NCI-H2171 treated with DMSO at 0.1 percent for 48 hours (cell line): ENCODE data around the gene UQCR10.

Source experiments
- DNase-seq: peaks from one replicate; lab custom pipeline; 2025; lab: John Stamatoyannopoulos, UW

The UQCR10 gene

DNA sequence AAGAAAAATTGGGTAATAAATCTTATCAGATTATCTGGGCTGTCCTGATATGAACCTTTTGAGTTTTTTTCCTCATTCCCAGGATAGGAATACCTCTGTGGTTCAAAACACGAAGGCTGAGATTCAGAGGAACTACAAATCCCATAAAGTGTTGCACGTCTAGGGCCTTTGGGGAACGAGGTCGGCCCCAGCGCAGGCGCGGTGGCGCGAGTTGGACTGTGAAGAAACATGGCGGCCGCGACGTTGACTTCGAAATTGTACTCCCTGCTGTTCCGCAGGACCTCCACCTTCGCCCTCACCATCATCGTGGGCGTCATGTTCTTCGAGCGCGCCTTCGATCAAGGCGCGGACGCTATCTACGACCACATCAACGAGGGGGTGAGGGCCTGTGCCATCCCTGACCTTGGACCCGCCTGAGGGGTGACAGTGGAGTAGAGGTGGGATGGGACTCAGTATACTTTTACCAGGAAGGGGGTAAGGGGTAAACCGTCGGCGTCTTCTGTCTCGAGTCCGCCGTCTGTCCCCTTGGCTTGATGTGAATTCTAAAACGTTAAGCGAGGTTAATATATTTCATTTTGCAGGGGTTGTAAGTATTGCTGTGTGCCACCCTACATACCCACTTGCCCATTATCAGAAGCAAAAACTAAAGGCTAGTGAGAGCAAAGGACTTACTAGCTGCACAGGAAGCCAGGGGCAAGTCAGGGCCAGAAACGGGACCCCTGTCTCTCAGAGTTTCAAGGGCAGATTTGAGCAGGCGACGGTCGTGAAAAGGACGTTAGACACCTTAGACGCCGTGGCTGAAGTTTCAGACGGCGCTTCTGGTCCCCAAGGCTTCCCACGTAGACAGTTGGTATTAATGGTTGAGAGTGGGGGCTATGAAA is at the start of gene UQCR10:
UQCR10 (plus strand) TSS at position 199 of the 881 bp plus-strand sequence; CDS start at position 229, 30 bp downstream.
- DNase-seq = peak; percentile 96

DNA sequence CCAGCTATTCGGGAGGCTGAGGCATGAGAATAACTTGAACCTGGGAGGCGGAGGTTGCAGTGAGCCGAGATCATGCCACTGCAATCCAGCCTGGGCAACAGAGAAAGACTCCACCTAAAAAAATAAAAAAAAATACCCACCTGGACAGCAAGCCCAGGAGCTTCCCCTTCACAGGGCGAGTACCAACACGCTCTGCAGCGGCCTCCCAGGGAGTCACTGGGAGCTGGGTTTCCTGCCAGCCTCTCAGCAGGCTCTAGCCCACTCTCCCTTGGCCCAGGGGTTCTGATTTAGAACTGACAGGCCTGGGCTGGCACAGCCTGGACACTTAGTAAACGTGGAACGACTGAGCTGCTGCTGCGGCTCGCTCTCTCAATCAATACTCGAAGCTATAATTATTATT is 49.4 kb upstream of the UQCR10 start:
- DNase-seq = peak; percentile 65

DNA sequence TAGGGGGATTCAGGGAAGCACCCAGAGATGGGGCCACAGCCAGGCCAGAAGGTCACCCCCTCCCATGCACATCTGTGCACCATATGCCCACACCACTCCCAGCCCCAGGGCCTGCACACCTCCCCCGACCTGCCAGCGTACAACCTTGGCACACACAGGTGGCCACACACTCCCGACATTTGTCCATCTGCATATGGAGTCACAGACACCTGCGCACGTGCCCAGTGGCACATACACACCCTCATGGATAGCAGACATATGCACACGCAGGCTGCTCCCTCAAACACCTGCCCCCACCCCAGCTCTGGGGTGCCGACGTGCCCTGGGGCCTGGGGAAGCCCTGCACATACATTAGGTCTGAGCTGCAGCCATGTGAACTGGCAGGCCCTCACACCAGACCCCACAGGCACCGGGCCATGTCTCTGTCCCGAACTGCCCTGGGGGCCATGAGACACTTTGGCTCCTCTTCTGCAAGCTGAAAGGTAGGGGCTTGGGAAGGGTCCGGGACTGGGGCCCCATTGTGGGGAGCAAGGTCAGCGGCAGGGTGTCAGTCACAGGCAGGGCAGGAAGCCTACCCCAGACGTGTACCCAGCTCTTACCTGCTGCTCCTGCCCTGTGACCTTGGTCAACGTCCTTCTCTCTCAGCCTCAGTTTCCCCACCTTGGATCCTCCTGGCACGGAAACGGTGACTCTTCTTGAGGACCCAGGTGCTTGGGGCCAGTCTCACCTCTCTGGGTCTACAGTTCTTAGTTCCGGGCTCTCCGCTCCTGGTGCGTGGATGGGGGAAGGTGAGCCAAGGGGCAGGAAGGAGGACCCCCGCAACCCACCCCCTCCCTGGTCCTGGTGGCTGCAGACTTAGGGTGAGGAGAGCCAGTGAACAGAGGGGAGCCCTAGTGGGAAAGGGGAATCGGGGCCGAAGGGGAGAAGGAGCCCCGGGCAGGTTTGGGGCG is 47.9 kb upstream of the UQCR10 start:
- DNase-seq = peak; percentile 76

DNA sequence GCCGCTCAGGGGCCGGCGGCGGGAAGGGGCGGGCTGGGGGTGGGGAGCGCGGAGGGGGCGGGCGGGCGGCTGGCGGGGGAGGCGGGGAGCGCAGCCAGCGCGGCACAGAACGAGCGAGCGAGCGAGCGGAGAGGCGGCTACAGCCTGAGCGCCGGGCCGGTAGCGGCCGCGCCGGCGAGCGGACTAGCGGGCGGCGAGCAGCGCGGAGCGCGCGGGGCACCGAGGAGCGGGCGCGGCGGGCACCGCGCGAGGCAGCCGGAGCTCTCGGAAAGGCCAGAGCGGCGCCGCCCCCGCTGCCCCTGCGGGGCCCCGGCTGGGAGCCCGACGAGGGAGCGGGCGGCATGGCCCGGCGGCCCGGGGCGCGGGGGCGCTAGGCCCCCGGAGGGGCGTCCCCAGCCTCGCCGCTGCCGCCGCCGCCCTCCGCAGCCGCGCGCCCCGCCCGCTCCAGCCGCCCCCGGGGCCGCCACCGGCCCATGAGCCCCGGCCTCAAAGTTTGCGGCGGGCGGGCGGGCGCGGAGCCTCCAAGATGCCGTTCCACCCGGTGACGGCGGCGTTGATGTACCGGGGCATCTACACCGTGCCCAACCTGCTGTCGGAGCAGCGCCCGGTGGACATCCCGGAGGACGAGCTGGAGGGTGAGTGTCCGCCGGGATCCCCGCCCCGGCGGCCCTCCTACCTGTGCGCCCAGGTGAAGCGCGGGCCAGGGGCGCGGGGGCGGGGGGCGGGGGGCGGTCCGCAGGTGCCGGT is 47.1 kb upstream of the UQCR10 start, which contains the start of gene CABP7:
CABP7 (plus strand) TSS at position 105 of the 747 bp plus-strand sequence; CDS start at position 527, 422 bp downstream.
- DNase-seq = no peak

DNA sequence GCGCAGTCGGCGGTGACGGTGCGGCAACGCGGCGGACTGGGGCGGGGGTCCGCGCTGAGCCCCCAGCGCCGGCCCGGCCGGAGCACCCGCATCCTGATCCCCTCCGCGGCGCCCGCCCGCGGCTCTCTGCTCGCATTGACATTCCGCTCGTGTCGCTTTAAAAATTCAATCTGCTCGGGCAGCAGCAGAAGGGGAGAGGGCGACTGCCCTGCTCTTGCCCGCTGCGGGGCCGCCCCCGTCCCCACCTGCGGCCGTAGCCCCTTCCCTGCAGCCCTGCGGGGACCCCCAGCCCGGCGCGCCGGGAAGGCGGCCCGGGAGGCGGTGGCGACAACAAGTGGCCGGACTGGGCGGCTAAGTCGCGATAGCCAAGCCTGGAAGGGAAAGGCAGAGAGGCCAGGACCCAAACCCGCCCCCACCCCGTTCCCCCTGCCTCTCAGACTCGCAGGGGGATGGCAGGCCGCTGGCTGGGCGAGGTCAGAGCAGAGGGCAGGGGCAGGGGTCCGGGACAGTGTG is 46.3 kb upstream of the UQCR10 start:
- no peak for DNase-seq

DNA sequence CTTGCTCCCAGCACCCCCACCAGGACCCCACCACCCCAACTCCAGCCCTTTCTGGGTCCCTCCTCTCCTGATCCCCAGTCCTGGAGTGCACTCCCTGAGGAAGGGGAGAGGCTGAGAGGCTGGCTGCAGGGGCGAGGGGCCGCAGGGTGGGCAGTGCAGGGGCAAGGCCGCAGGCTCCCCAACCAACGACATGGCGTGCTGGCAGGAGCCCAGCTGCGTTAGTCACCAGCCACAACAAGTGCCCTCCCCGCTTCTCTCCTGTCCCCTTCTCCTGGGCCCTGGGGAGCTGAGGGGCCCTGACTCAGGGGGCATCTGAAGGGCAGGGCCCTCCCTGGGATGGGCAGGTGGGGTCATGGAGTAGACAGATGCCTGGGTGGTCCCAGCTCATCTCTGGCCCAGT is 45.0 kb upstream of the UQCR10 start:
- no peak for DNase-seq

DNA sequence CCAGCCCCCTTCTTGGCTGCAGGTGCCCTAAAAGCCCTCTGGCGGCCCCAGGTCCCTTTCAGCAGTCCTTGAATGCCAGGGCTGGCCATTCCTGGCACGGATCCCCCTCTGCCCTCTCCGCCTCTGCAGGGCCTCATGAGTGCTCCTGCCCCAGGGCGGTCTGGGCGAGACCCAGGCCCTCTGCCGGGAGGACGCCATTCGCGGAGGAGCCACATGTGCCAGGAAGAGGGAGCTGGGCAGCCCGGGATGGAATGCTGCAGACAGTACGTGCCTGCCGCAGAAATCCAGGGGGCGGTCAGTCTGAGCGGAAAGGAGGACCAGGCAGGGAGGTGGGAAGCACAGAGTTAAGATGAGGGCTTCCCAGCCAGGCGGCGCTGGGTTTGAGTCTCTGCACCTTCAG is 44.6 kb upstream of the UQCR10 start:
- DNase-seq = no peak

DNA sequence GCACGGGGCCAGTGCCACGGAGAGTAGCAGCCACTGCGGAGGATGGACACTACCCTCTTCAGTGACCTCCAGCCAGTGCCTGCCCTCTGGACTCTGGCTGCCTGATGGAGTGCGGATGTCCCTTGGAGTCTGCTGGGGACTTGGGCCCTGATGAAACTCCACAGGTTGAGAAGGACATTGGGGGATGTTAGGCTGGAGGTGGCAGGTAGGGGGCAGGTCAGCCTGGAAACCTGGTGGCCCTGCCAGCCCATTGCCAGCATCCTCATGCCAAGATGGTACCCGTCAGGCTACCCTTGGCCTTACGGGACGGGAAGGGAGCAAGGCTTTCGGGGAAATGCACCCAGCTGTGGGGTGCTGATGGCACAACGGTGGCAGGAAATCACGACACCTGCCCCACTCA is 43.4 kb upstream of the UQCR10 start:
- DNase-seq = no peak

DNA sequence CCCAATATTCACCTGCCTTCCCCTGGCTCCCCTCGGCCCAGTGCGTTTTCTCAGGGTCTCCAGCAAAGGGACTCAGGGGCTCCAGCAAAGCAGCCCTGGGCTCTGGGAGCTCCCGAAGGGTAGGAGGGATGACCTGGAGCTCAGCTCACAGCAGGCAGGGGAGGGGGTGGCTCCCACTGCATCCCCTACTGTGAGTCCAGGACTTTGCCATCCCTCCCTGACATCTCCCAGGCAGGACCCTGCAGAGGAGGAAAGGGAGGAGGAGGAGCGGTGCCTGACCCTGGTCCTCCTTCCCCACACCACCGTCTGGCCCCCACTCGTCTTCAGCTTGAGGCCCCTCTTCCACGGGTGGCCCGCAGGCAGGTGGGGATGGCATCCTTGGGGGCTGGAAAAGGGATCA is 42.3 kb upstream of the UQCR10 start:
- no peak for DNase-seq

DNA sequence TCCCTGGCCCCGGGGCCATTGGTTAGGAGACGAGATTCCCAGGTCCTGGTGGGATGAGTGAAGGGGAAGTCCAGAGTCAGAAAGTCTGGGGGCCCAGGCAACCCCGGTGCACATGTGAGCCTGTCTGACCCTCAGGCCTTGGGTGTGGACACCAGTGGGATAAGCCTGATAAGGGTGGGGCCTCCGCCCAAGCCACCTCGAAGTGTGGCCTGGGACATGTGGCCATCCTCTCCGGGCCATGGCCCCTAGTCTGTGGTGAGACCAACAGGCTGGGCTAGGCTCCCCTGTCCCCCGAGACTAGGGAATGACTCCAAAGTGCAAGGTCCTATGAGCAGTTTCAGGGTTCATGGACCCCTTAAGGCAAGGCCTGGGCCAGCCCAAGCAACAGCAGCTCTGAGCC is 41.1 kb upstream of the UQCR10 start:
- DNase-seq = no peak

DNA sequence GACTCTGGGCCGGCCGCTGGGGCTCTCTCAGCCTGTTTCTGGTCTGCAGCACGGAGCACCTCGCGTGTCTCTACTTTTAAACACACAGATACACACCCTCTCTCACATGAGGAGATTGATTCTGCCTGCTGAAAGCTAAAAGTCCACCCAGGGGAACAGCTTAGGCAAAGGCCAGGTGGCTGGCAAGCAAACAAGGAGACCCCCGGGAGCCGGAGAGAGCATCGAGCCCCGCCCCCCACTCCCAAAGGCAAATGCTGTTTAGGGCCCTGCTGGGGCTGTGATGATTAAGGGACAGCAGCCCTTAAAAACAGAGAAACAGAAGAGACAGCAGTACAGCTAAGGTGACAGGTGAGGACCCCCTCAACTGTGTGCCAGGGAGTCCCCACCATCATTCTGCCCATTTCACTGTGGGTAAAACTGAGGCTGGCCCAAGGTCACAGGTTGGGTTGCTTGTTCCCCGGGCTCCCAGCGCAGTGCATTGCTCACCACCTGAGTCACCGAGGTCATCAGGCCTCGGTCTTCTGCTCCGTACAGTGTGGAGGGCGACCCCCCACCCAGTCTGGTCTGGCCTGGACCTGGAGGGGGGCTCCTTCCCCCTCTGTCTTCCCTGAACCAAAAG is 40.5 kb upstream of the UQCR10 start:
- DNase-seq = peak; percentile 60

DNA sequence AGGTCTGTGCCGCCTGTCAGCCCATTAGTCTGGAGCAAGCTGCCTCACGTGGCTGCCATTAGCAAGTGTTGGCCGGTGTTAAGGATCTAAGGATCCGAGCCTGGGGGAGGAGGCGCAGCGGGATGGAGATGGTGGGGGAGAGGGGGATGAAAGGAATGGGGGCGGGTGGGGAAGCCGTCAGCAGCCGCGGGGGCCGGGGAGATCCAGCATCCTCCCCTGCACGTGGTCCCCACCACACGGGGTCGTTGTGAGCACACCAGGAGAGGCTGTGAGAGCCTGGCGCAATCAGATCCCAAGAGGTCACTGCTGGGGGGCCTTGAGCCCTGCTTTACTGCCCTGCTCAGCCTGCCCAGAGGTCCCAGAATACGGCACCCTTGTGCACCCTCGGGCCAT is 40.0 kb upstream of the UQCR10 start:
- DNase-seq = no peak

DNA sequence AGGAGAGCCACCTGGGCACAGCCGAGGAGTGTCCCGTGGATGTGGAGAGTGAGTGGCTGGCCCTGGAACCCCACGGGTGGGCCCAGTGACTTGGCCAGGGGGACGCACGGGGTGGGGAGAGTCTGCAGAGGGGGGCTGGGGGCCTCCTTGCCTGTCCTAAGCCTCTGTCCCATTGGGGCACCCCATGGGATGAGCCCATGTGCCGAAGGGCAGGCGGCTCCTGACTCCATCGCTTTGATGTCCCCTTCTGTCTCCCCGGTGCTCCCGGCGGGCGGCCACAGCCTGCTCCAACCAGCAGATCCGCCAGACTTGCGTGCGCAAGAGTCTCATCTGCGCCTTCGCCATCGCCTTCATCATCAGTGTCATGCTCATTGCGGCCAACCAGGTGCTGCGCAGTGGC is 38.0 kb upstream of the UQCR10 start:
- DNase-seq = no peak

DNA sequence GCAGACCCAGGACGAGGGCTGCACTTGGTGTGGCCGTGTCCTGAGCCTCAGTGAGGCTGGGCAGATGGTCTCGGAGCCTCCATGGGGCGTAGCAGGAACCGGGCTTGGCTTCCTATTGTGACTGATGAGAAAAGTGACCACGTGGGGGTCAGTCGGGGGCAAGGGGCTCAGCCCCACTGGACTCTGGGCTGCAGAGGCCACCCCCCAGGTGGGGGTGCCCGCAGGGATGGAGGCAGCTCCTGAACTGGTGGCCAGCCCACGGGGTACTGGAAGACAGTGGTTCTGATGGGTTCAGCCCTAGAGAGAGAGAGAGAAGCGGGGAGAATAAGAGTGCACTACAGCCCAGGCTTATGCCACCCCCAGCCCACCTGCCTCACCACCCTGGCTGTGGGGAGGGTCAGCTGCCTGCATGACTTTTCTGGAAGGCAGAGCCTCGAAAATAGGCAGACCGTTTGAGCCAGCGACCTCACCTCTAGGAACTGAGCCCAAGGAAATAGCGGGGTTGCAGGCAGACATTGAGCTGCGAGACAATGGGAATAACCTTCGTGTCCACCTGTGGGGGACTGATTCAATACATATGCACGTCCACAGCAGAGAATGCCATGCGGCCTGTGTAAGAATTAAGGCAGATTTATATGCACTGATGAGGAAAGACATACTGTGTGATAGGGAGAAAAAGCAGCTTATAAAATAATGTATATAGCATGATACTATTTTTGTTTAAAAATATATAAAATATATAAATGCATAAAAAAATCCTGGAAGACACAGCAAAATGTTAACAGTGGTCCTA is 35.9 kb upstream of the UQCR10 start:
- no peak for DNase-seq

DNA sequence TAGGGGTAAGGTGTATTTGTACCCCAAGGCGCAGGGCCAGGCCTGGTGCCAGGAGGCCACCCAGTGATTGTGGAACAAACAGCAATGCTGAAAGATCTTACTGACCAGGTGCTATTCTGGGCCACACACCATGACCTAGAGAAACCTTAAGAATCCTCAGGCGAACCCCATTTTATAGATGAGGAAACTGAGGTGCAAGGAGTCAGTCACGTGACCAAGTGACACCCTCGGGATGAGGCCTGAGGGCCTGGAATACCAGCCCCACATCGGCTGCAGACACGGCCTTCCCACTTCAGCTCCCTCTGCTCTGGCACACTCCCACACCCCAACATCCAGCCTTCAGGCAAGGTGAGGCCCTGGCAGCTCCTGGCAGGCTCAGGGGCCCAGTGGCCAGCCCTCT is 34.3 kb upstream of the UQCR10 start:
- DNase-seq = peak; percentile 70

DNA sequence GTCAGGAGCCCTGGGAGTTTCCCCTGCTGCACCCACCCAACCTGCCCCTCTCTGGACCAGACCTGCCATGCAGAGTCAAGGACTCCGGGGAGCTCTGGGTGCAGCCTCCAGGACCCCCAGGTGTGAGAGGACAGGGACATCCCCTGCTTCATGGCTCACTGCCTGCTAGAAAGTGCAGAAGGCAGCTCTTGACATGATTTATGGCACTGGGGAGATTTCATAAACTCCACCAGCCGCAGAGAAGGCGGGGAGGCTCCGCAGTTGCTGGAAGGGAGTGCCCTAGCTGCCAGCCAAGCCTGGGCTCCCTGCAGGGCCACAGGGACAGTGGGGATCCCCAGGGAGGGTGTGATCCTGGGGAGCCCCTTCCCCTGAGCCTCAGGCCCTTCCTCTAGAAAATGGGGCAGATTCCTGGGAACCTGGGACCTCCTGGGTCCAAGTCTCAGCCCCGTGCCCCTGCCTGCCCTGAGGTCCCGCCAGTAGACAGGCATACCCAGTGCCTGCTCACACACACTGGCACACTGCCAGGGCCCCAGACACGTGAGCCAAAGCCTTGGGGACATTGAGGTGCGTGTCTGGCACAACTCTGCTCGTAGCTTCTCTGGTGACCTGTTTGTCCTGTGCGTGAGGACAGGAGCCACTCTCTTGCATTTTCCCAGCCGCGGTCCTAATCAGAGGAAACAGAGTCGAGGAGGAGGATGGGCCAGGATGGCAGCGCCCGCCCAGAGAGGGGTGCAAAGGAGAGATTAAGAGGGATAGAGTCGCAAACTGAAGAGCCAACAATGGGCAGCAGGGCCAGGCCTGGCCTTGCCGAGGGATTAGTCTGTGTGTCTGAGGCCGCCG is 33.6 kb upstream of the UQCR10 start:
- peak; percentile 90 for DNase-seq

DNA sequence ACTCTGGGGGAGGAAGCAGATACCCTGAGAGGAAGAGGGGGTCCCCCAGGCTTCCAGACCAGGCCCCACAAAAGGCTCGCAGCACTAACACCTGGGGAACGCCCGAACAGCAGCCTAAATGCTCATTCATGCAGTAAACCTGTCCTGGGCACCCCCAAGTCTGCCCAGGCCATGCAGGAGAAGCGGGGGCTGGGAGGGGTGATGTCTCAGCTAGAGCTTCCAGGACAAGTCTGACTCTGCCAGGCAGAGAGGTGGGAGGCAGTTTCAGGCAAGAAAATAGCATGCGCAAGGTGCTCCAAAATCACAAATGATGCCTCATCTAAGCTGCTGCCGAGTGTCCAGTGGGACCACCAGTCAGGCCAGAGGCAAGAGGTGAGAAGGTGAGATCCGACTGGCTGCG is 32.8 kb upstream of the UQCR10 start:
- DNase-seq = no peak

DNA sequence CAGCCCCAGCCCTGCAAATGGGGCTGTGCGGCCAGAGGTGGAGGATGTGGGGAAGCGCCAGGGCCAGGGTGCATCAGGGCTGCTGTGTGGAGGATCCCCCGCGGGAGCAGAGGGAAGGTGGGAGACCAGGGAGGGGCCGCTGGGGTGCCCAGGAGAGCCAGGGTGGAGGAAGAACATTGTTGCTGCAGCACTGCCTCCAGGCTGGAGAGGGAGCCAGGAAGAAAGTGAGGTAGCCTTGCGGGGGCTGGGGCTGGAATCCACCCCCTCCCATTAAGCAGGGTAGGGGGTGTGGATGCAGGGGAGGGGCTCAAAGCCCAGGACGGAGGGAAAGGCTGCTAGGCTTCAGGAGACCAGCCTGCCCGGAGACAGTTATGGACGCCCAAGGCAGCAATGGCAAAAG is 32.3 kb upstream of the UQCR10 start:
- DNase-seq = no peak

DNA sequence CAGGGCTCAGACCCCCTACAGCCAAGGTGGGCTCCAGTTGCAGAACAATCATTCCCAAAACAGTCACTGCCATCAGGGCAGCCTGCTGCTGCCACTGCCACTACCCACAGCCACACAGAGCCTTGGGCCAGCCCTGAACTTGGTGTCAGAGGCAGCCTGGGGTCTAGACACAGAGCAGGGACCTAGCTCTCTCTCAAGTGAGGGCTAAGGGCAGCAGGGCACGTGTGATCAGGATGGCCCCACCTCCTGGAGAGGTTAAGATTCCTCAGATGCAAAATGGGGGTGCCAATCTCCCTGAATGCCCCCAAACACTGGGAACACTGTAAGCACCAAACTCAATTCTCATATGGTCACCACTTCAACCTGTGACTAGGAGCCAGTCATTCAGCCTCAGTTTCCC is 31.8 kb upstream of the UQCR10 start:
- no peak for DNase-seq
